Gastrocnemius medialis (tissue), 4 donors: ENCODE measurements around the gene RMND5B. TPM values are rescaled to one million over a fixed set of nuclear protein-coding genes. Genes with fewer than 3 reads are reported as not detected.
"Not testable (repeated sequence)": the region's sequence is repeated elsewhere in the genome, so short reads cannot be mapped to it uniquely, and the experiment has no call there.

ENCODE experiments used
- ATAC-seq, 2 donors: fragments of 150-250 bp; one replicate each; pipeline ENCODE4 v1.9.1; 2016
- DNase-seq, 2 donors: peaks; one replicate each; pipeline ENCODE4 v3.0.0-alpha.2; 2019
- H3K27ac ChIP-seq, 4 donors: fragments of 200-600 bp; sonication (generic); 1 replicate in 1 of 4; 2 replicates in 3 of 4; pipeline ENCODE4 v1.5.1; 2016 to 2018; ENCODE audit warnings: mild to moderate bottlenecking in 2 of 4, moderate library complexity in 1 of 4
- H3K27me3 ChIP-seq, 3 donors: fragments of 200-600 bp; sonication (generic) in 2 of 3; 1 replicate in 1 of 3; 2 replicates in 2 of 3; pipeline versions ENCODE4 v1.5.1 to v1.6.0; 2016 to 2019; ENCODE audit warnings: mild to moderate bottlenecking in 1 of 3, moderate library complexity in 1 of 3
- H3K36me3 ChIP-seq, 2 donors: fragments of 200-600 bp; sonication (generic) in 1 of 2; one replicate each; pipeline ENCODE4 v1.5.1; 2017 to 2018
- H3K4me1 ChIP-seq, 2 donors: fragments of 200-600 bp; sonication (generic) in 1 of 2; one replicate each; pipeline ENCODE4 v1.5.1; 2016 to 2017; ENCODE audit warnings: mild to moderate bottlenecking in 2 of 2
- H3K4me3 ChIP-seq, 4 donors: fragments of 200-600 bp; sonication (generic) in 3 of 4; 1 replicate in 1 of 4; 2 replicates in 3 of 4; pipeline ENCODE4 v1.5.1; 2016 to 2019; ENCODE audit warnings: mild to moderate bottlenecking in 2 of 4
- H3K9me3 ChIP-seq, 3 donors: fragments of 200-600 bp; sonication (generic) in 2 of 3; 1 replicate in 1 of 3; 2 replicates in 2 of 3; pipeline ENCODE4 v1.5.1; 2016 to 2019
- CTCF ChIP-seq, 5 experiments: fragments of 450-650 bp in 3 of 5; fragments of 200-600 bp in 2 of 5; sonication (generic) in 2 of 5; IDR thresholded peaks in 4 of 5; conservative IDR thresholded peaks in 1 of 5; 1 replicate in 4 of 5; 2 replicates in 1 of 5; pipeline ENCODE4 v1.5.1; 2016 to 2019; ENCODE audit warnings: antibody characterized with exemption in 5 of 5, mild to moderate bottlenecking in 3 of 5, moderate library complexity in 3 of 5
- POLR2A ChIP-seq, 2 donors: fragments of 450-650 bp; IDR thresholded peaks; one replicate each; pipeline ENCODE4 v1.6.1; 2017; ENCODE audit warnings: antibody characterized with exemption in 2 of 2, mild to moderate bottlenecking in 2 of 2, moderate library complexity in 2 of 2
- in situ Hi-C, 4 donors: fragments of 200-750 bp; cut with MboI; loops; one replicate each; pipeline versions ENCODE4 v1.15.0 to v1.8.0; 2017; ENCODE audit warnings: low sequenced_read_pairs in 4 of 4
- intact Hi-C: fragments of 100-400 bp; cut with DNase I; formaldehyde crosslinking; loops from one replicate; pipeline ENCODE4 v1.15.1; 2023; ENCODE audit warnings: low total_unique reads
- total RNA-seq, 4 donors: library from RNA; depleted of rRNA; stranded (reverse); fragments of >200 nt; gene quantifications; one replicate each; pipeline versions ENCODE4 v1.1.0 to v1.2.3, GENCODE V29; 2016

The RMND5B gene
- total RNA-seq, 4 donors from 2014 or later, result 24.0 to 55.9 (median 44.2) TPM

GRCh38 chr5:178125253-178125906 is 5.4 kb upstream of the RMND5B start:
- no peak overlapping the region for H3K27ac ChIP-seq
- H3K4me1 ChIP-seq, result peaks cover 34 to 39% of the 10 kb centered on the region in 2 donors

GRCh38 chr5:178126556-178126955 is 4.3 kb upstream of the RMND5B start:
- no peak overlapping the region for H3K4me3 ChIP-seq
- intact Hi-C loops (loop anchor here (10.0 kb wide), 1 partner anchor 498 kb away; the partner anchor contains the start of gene CLK4), in situ Hi-C loops (no loop called here)
- no peaks in the 10 kb centered on the region for H3K27me3 ChIP-seq
- ATAC-seq (no peak), DNase-seq (no peak)
- peaks cover 24 to 31% of the 10 kb centered on the region in 2 donors for H3K4me1 ChIP-seq
- H3K27ac ChIP-seq, result peak overlapping the region in 1 of 4 donors; percentile 37
- H3K36me3 ChIP-seq, result no peaks in the 10 kb centered on the region
- TF ChIP-seq CTCF (IDR thresholded peaks at IDR 0.05 in 4 of 5, conservative IDR thresholded peaks at IDR 0.05 in 1 of 5) (no peak), POLR2A (IDR thresholded peaks at IDR 0.05) (no peak)
- no peaks in the 10 kb centered on the region for H3K9me3 ChIP-seq

More at GRCh38 chr5:178125253-178125906, 5.4 kb upstream of the RMND5B start:
- in situ Hi-C loops, result no loop called here
- TF ChIP-seq CTCF (IDR thresholded peaks at IDR 0.05 in 4 of 5, conservative IDR thresholded peaks at IDR 0.05 in 1 of 5) (no peak), POLR2A (IDR thresholded peaks at IDR 0.05) (no peak)
- Histone ChIP-seq H3K4me3 (no peak overlapping the region), H3K36me3 (no peaks in the 10 kb centered on the region), H3K27me3 (no peaks in the 10 kb centered on the region), H3K9me3 (no peaks in the 10 kb centered on the region)
- intact Hi-C loops, result loop anchor here (10.0 kb wide), 1 partner anchor 499 kb away; the partner anchor contains the start of gene CLK4
- DNase-seq, result no peak
- no peak for ATAC-seq

- in situ Hi-C loops, H3K36me3 ChIP-seq, ATAC-seq, H3K9me3 ChIP-seq, H3K27me3 ChIP-seq, DNase-seq, H3K4me3 ChIP-seq, H3K27ac ChIP-seq: not testable (repeated sequence)
- intact Hi-C loops, result loop anchor here (10.0 kb wide), 1 partner anchor 497 kb away; the partner anchor contains the start of gene CLK4
- peaks cover 20 to 28% of the 10 kb centered on the region in 2 donors for H3K4me1 ChIP-seq
Measured at GRCh38 chr5:178127300-178128009, 3.4 kb upstream of the RMND5B start.

- intact Hi-C loops, result loop anchor here (10.0 kb wide), 1 partner anchor 496 kb away; the partner anchor contains the start of gene CLK4
Measured at GRCh38 chr5:178129296-178129695, 1.5 kb upstream of the RMND5B start.

GRCh38 chr5:178130234-178130575 is 609 bp upstream of the RMND5B start:
- DNase-seq, ATAC-seq, in situ Hi-C loops, H3K9me3 ChIP-seq, H3K27me3 ChIP-seq: not testable (repeated sequence)
- peaks cover 0 to 10% of the 10 kb centered on the region in 2 donors for H3K36me3 ChIP-seq
- intact Hi-C loops, result loop anchor here (1.0 kb wide), 1 partner anchor 9 kb away; no protein-coding TSS in a partner anchor
- peak overlapping the region; percentile 73 to 100 (median 89) for H3K4me3 ChIP-seq
- peak overlapping the region; percentile 88 to 99 (median 94) for H3K27ac ChIP-seq
- H3K4me1 ChIP-seq, result peaks cover 8 to 11% of the 10 kb centered on the region in 2 donors

More at GRCh38 chr5:178129296-178129695, 1.5 kb upstream of the RMND5B start:
- TF ChIP-seq POLR2A (IDR thresholded peaks at IDR 0.05), result no peak
- no peak for TF ChIP-seq CTCF (IDR thresholded peaks at IDR 0.05 in 4 of 5, conservative IDR thresholded peaks at IDR 0.05 in 1 of 5)
- H3K27ac ChIP-seq, result no peak overlapping the region
- H3K4me3 ChIP-seq, result no peak overlapping the region
- H3K9me3 ChIP-seq, result no peaks in the 10 kb centered on the region
- no peaks in the 10 kb centered on the region for H3K27me3 ChIP-seq
- peaks cover 11% of the 10 kb centered on the region in 2 donors for H3K4me1 ChIP-seq
- DNase-seq (no peak), ATAC-seq (no peak)
- peaks cover 0 to 10% of the 10 kb centered on the region in 2 donors for H3K36me3 ChIP-seq
- in situ Hi-C loops, result no loop called here
